ENCODE data around the gene ZDHHC12.

Gene ZDHHC12

GRCh38 chr9:128747241-128747640 lies 23.3 kb upstream of the ZDHHC12 start:
- DNase-seq (ENCODE audit: low read depth), result no peak
- no peak for TF ChIP-seq CTCF (conservative IDR thresholded peaks at IDR 0.05; ENCODE audit: low read depth, low read length)
- H3K4me3 ChIP-seq (ENCODE audit: low read depth, low read length), result no peak overlapping the region

GRCh38 chr9:128743421-128743820 lies 19.5 kb upstream of the ZDHHC12 start:
- DNase-seq (ENCODE audit: low read depth), result no peak
- no peak overlapping the region for H3K4me3 ChIP-seq (ENCODE audit: low read depth, low read length)
- no peak for TF ChIP-seq CTCF (conservative IDR thresholded peaks at IDR 0.05; ENCODE audit: low read depth, low read length)

GRCh38 chr9:128742401-128742800 lies 18.5 kb upstream of the ZDHHC12 start:
- TF ChIP-seq CTCF (conservative IDR thresholded peaks at IDR 0.05; ENCODE audit: low read depth, low read length), result no peak
- H3K4me3 ChIP-seq (ENCODE audit: low read depth, low read length), result no peak overlapping the region
- no peak for DNase-seq (ENCODE audit: low read depth)

GRCh38 chr9:128735373-128735772 lies 11.4 kb upstream of the ZDHHC12 start:
- no peak for TF ChIP-seq CTCF (conservative IDR thresholded peaks at IDR 0.05; ENCODE audit: low read depth, low read length)
- H3K4me3 ChIP-seq (ENCODE audit: low read depth, low read length), result no peak overlapping the region
- DNase-seq (ENCODE audit: low read depth), result no peak

DNA sequence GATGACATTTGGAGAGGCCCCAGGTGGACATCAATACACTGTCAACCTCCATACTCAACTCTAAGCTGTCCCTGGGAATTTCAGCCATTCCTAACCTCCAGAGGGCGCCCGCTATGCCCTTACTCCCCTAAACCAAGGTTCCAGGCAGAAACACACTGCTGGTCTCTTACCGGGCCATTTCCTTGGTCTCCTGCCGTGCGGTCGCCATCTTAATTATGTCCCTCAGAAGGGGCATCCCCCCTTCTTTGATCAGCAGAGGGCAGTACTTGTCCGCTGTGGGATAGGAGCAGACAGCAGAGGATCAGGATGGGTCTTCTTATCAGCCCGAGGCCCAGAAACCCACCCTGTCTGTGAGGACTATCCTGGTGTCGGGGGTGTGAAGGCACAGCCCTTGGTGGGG lies 9.3 kb upstream of the ZDHHC12 start:
- peak; percentile 80 for TF ChIP-seq CTCF (conservative IDR thresholded peaks at IDR 0.05; ENCODE audit: low read depth, low read length)
- DNase-seq (ENCODE audit: low read depth), result peak; percentile 90
- H3K4me3 ChIP-seq (ENCODE audit: low read depth, low read length), result peak overlapping the region; percentile 34

GRCh38 chr9:128732576-128732975 lies 8.6 kb upstream of the ZDHHC12 start:
- DNase-seq (ENCODE audit: low read depth), result no peak
- no peak overlapping the region for H3K4me3 ChIP-seq (ENCODE audit: low read depth, low read length)
- TF ChIP-seq CTCF (conservative IDR thresholded peaks at IDR 0.05; ENCODE audit: low read depth, low read length), result no peak

- TF ChIP-seq CTCF (conservative IDR thresholded peaks at IDR 0.05; ENCODE audit: low read depth, low read length), result no peak
- no peak overlapping the region for H3K4me3 ChIP-seq (ENCODE audit: low read depth, low read length)
- no peak for DNase-seq (ENCODE audit: low read depth)
These were observed 7.8 kb upstream of the ZDHHC12 start for GRCh38 chr9:128731691-128732090.

All from choroid plexus epithelial cell (primary cell).